GM12878 (cell line): ENCODE data around the gene FXYD4. TPM values are rescaled to one million over a fixed set of nuclear protein-coding genes. Genes with fewer than 3 reads are reported as not detected.

Experiments
- ATF3 ChIP-seq: IDR thresholded peaks from 2 replicates; pipeline ENCODE4 v1.6.1; 2011; ENCODE audit warnings: low read depth, mild to moderate bottlenecking, low read length, moderate library complexity, borderline replicate concordance; ENCODE audit errors: extremely low read depth
- BRCA1 ChIP-seq: IDR thresholded peaks from 2 replicates; pipeline ENCODE4 v1.6.1; 2011; ENCODE audit warnings: low read depth, low read length, improper control_type of control experiment
- CHD4 ChIP-seq: fragments of 200-600 bp; sonication (generic); IDR thresholded peaks from 2 replicates; pipeline ENCODE4 v1.6.1; 2016; ENCODE audit warnings: mild to moderate bottlenecking
- CTCF ChIP-seq, 3 experiments: IDR thresholded peaks in 2 of 3; conservative IDR thresholded peaks in 1 of 3; 2 replicates each; pipeline ENCODE4 v1.5.1; 2011; ENCODE audit warnings: low read depth in 3 of 3, low read length in 3 of 3, mild to moderate bottlenecking in 3 of 3, control low read depth in 2 of 3, moderate library complexity in 2 of 3, inconsistent platforms in 1 of 3, mixed read lengths in 1 of 3; ENCODE audit not compliant: control insufficient read depth in 2 of 3, insufficient read depth in 1 of 3; ENCODE audit errors: extremely low read depth in 1 of 3
- MYB ChIP-seq: fragments of 150-350 bp; IDR thresholded peaks from 2 replicates; pipeline ENCODE4 v1.6.1; 2014; ENCODE audit warnings: mild to moderate bottlenecking, low read depth, low read length, borderline replicate concordance
- NFYB ChIP-seq: IDR thresholded peaks from 2 replicates; pipeline ENCODE4 v1.6.1; 2011; ENCODE audit warnings: low read depth, mild to moderate bottlenecking, low read length, improper control_type of control experiment, moderate library complexity; ENCODE audit not compliant: insufficient read depth
- NR2F1 ChIP-seq: fragments of 450-650 bp; conservative IDR thresholded peaks from 2 replicates; pipeline ENCODE4 v1.6.1; 2017; ENCODE audit warnings: mild to moderate bottlenecking
- POLR2AphosphoS5 ChIP-seq: IDR thresholded peaks from 2 replicates; pipeline ENCODE4 v1.6.1; 2011; ENCODE audit warnings: mild to moderate bottlenecking, low read length, inconsistent platforms
- SIN3A ChIP-seq: IDR thresholded peaks from 2 replicates; pipeline ENCODE4 v1.6.1; 2012; ENCODE audit warnings: low read depth, low read length, improper control_type of control experiment
- SMAD1 ChIP-seq: fragments of 450-650 bp; IDR thresholded peaks from 2 replicates; pipeline ENCODE4 v1.6.1; 2018; ENCODE audit warnings: mild to moderate bottlenecking, low read depth; ENCODE audit not compliant: partially characterized antibody
- SP1 ChIP-seq: IDR thresholded peaks from one replicate; pipeline ENCODE4 v1.6.1; 2011; ENCODE audit warnings: low read depth, low read length
- SUPT20H ChIP-seq: IDR thresholded peaks from 2 replicates; pipeline ENCODE4 v1.6.1; 2011; ENCODE audit warnings: low read depth, mild to moderate bottlenecking, low read length, moderate library complexity, borderline replicate concordance; ENCODE audit not compliant: control insufficient read depth
- ZBTB11 ChIP-seq: fragments of 450-650 bp; formaldehyde crosslinking; IDR thresholded peaks from 2 replicates; pipeline ENCODE4 v1.5.0; 2022; ENCODE audit warnings: mild to moderate bottlenecking, missing genetic modification characterization
- ZNF24 ChIP-seq: fragments of 450-650 bp; IDR thresholded peaks from 2 replicates; pipeline ENCODE4 v1.6.1; 2017; ENCODE audit warnings: antibody characterized with exemption, mild to moderate bottlenecking
- ZZZ3 ChIP-seq: IDR thresholded peaks from 2 replicates; pipeline ENCODE4 v1.6.1; 2011; ENCODE audit warnings: low read depth; ENCODE audit not compliant: control insufficient read depth, insufficient read length
- polyA plus RNA-seq, 11 experiments: library from polyadenylated mRNA; depleted of rRNA in 4 of 11; unstranded in 6 of 11; stranded (reverse) in 5 of 11; fragments of >200 nt; fragmentation: Nextera tagmentation in 4 of 11; fragmentation: Illumina TruSeq in 1 of 11; extraction: Ambion mirVana in 4 of 11; extraction: Trizol in 1 of 11; gene quantifications; 1 replicate in 1 of 11; 2 replicates in 10 of 11; pipeline versions ENCODE4 v1.2.1 to v1.2.3, GENCODE V29; 2011 to 2016; ENCODE audit warnings: inconsistent platforms in 2 of 11, missing spikeins in 2 of 11, low read depth in 1 of 11
- total RNA-seq, 4 experiments: library from RNA; depleted of rRNA in 3 of 4; stranded (reverse); fragments of >200 nt in 3 of 4; fragmentation: Illumina TruSeq in 1 of 4; extraction: Trizol in 1 of 4; gene quantifications; 2 replicates each; pipeline versions ENCODE4 v1.2.1 to v1.2.3, GENCODE V29; 2013 to 2021
- TF ChIP-seq, protein P1 (sequence below): fragments of 450-650 bp; IDR thresholded peaks from 2 replicates; pipeline ENCODE4 v1.6.1; 2016; ENCODE audit warnings: mild to moderate bottlenecking
- TF ChIP-seq, protein P2 (sequence below): IDR thresholded peaks from 2 replicates; pipeline ENCODE4 v1.6.1; 2012; ENCODE audit warnings: low read depth, low read length, improper control_type of control experiment
- TF ChIP-seq, protein P3 (sequence below): fragments of 450-650 bp; formaldehyde crosslinking; IDR thresholded peaks from 2 replicates; pipeline ENCODE4 v1.4.0; 2022; ENCODE audit warnings: mild to moderate bottlenecking, moderate library complexity

FXYD4 gene
- total and polyA plus RNA-seq, 10 of the 15 experiments (the other 5 are each of a cell fraction or from before 2014, with no cell fraction given): not detected

GRCh38 chr10:43396061-43396927 is 24.9 kb downstream of the FXYD4 start (continued):
- TF ChIP-seq, protein P1, sequence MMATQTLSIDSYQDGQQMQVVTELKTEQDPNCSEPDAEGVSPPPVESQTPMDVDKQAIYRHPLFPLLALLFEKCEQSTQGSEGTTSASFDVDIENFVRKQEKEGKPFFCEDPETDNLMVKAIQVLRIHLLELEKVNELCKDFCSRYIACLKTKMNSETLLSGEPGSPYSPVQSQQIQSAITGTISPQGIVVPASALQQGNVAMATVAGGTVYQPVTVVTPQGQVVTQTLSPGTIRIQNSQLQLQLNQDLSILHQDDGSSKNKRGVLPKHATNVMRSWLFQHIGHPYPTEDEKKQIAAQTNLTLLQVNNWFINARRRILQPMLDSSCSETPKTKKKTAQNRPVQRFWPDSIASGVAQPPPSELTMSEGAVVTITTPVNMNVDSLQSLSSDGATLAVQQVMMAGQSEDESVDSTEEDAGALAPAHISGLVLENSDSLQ: no peak
- TF ChIP-seq MYB (no peak), ATF3 (no peak), SMAD1 (no peak), SP1 (no peak), ZBTB11 (CRISPR knock-in tag) (no peak), CHD4 (no peak), SUPT20H (no peak), SIN3A (peak; percentile 38; the same call in 1 of the 2 replicates), ZZZ3 (no peak), POLR2AphosphoS5 (peak; percentile 49; the same call in 1 of the 2 replicates), NFYB (no peak), NR2F1 (no peak), CTCF (IDR thresholded peaks at IDR 0.05 in 2 of 3, conservative IDR thresholded peaks at IDR 0.05 in 1 of 3; ENCODE audit: control insufficient read depth in 2 of 3, extremely low read depth in 1 of 3, insufficient read depth in 1 of 3, low read depth in 3 of 3, low read length in 3 of 3) (no peak), ZNF24 (no peak), BRCA1 (no peak)
- TF ChIP-seq, protein P2, sequence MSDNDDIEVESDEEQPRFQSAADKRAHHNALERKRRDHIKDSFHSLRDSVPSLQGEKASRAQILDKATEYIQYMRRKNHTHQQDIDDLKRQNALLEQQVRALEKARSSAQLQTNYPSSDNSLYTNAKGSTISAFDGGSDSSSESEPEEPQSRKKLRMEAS: peak; percentile 10; the same call in 1 of the 2 replicates
- TF ChIP-seq, protein P3, sequence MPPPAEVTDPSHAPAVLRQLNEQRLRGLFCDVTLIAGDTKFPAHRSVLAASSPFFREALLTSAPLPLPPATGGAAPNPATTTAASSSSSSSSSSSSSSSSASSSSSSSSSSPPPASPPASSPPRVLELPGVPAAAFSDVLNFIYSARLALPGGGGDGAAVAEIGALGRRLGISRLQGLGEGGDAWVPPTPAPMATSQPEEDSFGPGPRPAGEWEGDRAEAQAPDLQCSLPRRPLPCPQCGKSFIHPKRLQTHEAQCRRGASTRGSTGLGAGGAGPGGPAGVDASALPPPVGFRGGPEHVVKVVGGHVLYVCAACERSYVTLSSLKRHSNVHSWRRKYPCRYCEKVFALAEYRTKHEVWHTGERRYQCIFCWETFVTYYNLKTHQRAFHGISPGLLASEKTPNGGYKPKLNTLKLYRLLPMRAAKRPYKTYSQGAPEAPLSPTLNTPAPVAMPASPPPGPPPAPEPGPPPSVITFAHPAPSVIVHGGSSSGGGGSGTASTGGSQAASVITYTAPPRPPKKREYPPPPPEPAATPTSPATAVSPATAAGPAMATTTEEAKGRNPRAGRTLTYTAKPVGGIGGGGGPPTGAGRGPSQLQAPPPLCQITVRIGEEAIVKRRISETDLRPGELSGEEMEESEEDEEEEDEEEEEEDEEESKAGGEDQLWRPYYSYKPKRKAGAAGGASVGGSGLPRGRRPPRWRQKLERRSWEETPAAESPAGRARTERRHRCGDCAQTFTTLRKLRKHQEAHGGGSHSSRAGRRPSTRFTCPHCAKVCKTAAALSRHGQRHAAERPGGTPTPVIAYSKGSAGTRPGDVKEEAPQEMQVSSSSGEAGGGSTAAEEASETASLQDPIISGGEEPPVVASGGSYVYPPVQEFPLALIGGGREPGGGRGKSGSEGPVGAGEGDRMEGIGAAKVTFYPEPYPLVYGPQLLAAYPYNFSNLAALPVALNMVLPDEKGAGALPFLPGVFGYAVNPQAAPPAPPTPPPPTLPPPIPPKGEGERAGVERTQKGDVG (CRISPR knock-in tag): no peak
